Upper lobe of left lung (tissue), 4 donors: ENCODE results near the gene SELENOS.

Experiments
- CTCF ChIP-seq, 6 experiments: fragments of 450-650 bp in 4 of 6; fragments of 200-600 bp in 2 of 6; sonication (generic) in 2 of 6; IDR thresholded peaks; one replicate each; pipeline ENCODE4 v1.5.1; 2016 to 2019; ENCODE audit warnings: antibody characterized with exemption in 6 of 6
- POLR2A ChIP-seq, 4 donors: fragments of 450-650 bp; IDR thresholded peaks; one replicate each; pipeline ENCODE4 v1.5.1; 2016 to 2017; ENCODE audit warnings: antibody characterized with exemption in 4 of 4, mild to moderate bottlenecking in 2 of 4

DNA sequence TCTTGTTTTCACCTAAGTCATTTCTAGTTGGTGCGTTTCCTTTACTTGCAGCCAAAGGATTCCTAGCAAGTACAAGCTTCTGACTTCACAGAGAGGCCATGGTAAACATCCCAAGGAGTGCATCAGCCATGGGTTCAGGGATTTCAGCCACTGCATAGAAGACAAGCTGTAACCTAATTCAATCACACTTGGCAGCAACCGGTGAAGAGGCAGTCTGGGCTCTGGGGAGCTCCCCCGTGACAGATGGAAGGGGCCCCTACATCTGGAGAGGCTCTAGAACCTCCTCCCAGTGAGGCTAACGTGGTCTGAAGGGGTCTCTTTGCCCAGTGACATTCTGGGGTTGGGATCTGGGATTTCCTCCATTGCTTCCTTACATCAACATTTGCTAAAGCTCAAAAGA lies 26.1 kb upstream of the SELENOS start:
- TF ChIP-seq CTCF (IDR thresholded peaks at IDR 0.05) (no peak), POLR2A (IDR thresholded peaks at IDR 0.05) (no peak)
